GM21737 (cell line): ENCODE results near the gene ZNF22.

ENCODE experiments used
- ATAC-seq: cut with Tn5 transposase; IDR thresholded peaks from one replicate; pipeline ENCODE4 v1.9.1; 2021; ENCODE audit warnings: mild to moderate bottlenecking, moderate library complexity; ENCODE audit not compliant: unreplicated experiment

Gene ZNF22

GRCh38 chr10:45000752-45001380 is at the start of gene ZNF22:
Gene ZNF22 (plus strand): TSS chr10:45000923. CDS start chr10:45003369, 2,446 bp downstream.
- peak; percentile 76 for ATAC-seq

GRCh38 chr10:44951576-44952226 is 49.0 kb upstream of the ZNF22 start:
- no peak for ATAC-seq

- ATAC-seq: no peak
Observed at GRCh38 chr10:44952779-44953231, 47.9 kb upstream of the ZNF22 start.

GRCh38 chr10:44954042-44954441 is 46.7 kb upstream of the ZNF22 start:
- no peak for ATAC-seq

GRCh38 chr10:44954962-44955361 is 45.8 kb upstream of the ZNF22 start:
- no peak for ATAC-seq

- ATAC-seq: no peak
Observed at GRCh38 chr10:44955413-44956070, 45.2 kb upstream of the ZNF22 start.

GRCh38 chr10:44956226-44956625 is 44.5 kb upstream of the ZNF22 start:
- ATAC-seq: no peak

GRCh38 chr10:44956717-44957706 is 43.7 kb upstream of the ZNF22 start:
- no peak for ATAC-seq

GRCh38 chr10:44958196-44958897 is 42.4 kb upstream of the ZNF22 start:
- ATAC-seq: no peak

- no peak for ATAC-seq
Observed at GRCh38 chr10:44958898-44959246, 41.9 kb upstream of the ZNF22 start.

GRCh38 chr10:44959247-44960087 is 41.3 kb upstream of the ZNF22 start, which contains the start of gene RASSF4:
Gene RASSF4 (plus strand): TSS chr10:44959802. CDS start chr10:44970203, 10,401 bp downstream.
- peak; percentile 97 for ATAC-seq

- no peak for ATAC-seq
Observed at GRCh38 chr10:44960088-44960460, 40.6 kb upstream of the ZNF22 start.

GRCh38 chr10:44960482-44961229 is 40.1 kb upstream of the ZNF22 start:
- ATAC-seq: no peak

GRCh38 chr10:44961230-44961571 is 39.5 kb upstream of the ZNF22 start:
- ATAC-seq: no peak

GRCh38 chr10:44961931-44962750 is 38.6 kb upstream of the ZNF22 start:
- ATAC-seq: no peak

- no peak for ATAC-seq
Observed at GRCh38 chr10:44962870-44963738, 37.6 kb upstream of the ZNF22 start.
